Spleen (tissue), 11 donors: Measurements from ENCODE around the gene HDGFL3. TPM values are rescaled to one million over a fixed set of nuclear protein-coding genes. Genes with fewer than 3 reads are reported as not detected.

Experiments used
- DNase-seq: peaks from one replicate; pipeline ENCODE4 v3.0.0-alpha.2; 2020
- H3K27ac ChIP-seq, 8 donors: fragments of 200-600 bp; sonication (generic) in 7 of 8; 1 replicate in 4 of 8; 2 replicates in 4 of 8; pipeline versions ENCODE4 v1.5.0 to v1.8.0; 2016 to 2021; ENCODE audit warnings: inconsistent platforms in 4 of 8, mild to moderate bottlenecking in 4 of 8, moderate library complexity in 1 of 8
- H3K27me3 ChIP-seq, 7 donors: fragments of 200-600 bp; sonication (generic) in 6 of 7; replicated peaks in 1 of 7; 1 replicate in 4 of 7; 2 replicates in 3 of 7; pipeline versions ENCODE4 v1.5.0 to v1.8.0; 2016 to 2021; ENCODE audit warnings: inconsistent platforms in 3 of 7, mild to moderate bottlenecking in 1 of 7
- H3K36me3 ChIP-seq, 6 donors: fragments of 200-600 bp; sonication (generic) in 5 of 6; 1 replicate in 4 of 6; 2 replicates in 2 of 6; pipeline versions ENCODE4 v1.5.0 to v1.8.0; 2016 to 2021; ENCODE audit warnings: inconsistent platforms in 2 of 6
- H3K4me1 ChIP-seq, 6 donors: fragments of 200-600 bp; sonication (generic) in 5 of 6; 1 replicate in 3 of 6; 2 replicates in 3 of 6; pipeline versions ENCODE4 v1.5.0 to v1.8.0; 2016 to 2021; ENCODE audit warnings: inconsistent platforms in 3 of 6
- H3K4me3 ChIP-seq, 8 donors: fragments of 200-600 bp; sonication (generic) in 7 of 8; 1 replicate in 4 of 8; 2 replicates in 4 of 8; pipeline versions ENCODE4 v1.5.0 to v1.8.0; 2016 to 2021; ENCODE audit warnings: inconsistent platforms in 4 of 8, mild to moderate bottlenecking in 4 of 8, moderate library complexity in 2 of 8
- H3K9me3 ChIP-seq, 8 donors: fragments of 200-600 bp; sonication (generic) in 7 of 8; 1 replicate in 4 of 8; 2 replicates in 4 of 8; pipeline versions ENCODE4 v1.5.0 to v1.8.0; 2016 to 2021; ENCODE audit warnings: inconsistent platforms in 4 of 8
- POLR2A ChIP-seq, 3 donors: fragments of 450-650 bp; IDR thresholded peaks; one replicate each; pipeline ENCODE4 v1.5.1; 2017; ENCODE audit warnings: antibody characterized with exemption in 3 of 3, mild to moderate bottlenecking in 1 of 3
- POLR2AphosphoS5 ChIP-seq, 3 donors: sonication (generic); formaldehyde crosslinking; IDR thresholded peaks; one replicate each; pipeline ENCODE4 v1.5.1; 2017; ENCODE audit warnings: antibody characterized with exemption in 3 of 3
- WGBS, 5 donors: extraction: QIAGEN DNeasy Blood & Tissue Kit in 3 of 5; methylation state at CpG; one replicate each; pipeline versions ENCODE4 v1.1.5 to v1.1.7; 2013 to 2018; 5-methylcytosine and 5-hydroxymethylcytosine counted together
- intact Hi-C: fragments of 100-400 bp; cut with DNase I; formaldehyde crosslinking; loops from one replicate; pipeline ENCODE4 v1.15.0; 2023; ENCODE audit warnings: low total_unique reads
- polyA plus RNA-seq, 3 donors: library from polyadenylated mRNA; stranded (reverse); fragments of 200-250 nt; gene quantifications; one replicate each; pipeline ENCODE4 v1.2.1, GENCODE V29; 2013
- total RNA-seq, 7 donors: library from RNA; depleted of rRNA in 3 of 7; stranded (reverse); fragments of >200 nt in 3 of 7; fragmentation: NEBNext Ultra II Directional in 4 of 7; extraction: Animal tissue kit (Norgen Biotek cat#: 25700) in 4 of 7; gene quantifications; one replicate each; pipeline versions ENCODE4 v1.1.0 to v1.2.1, GENCODE V29; 2016 to 2021
- TF ChIP-seq, protein P1 (sequence below), 11 experiments: fragments of 200-600 bp in 7 of 11; fragments of 450-650 bp in 4 of 11; sonication (generic) in 4 of 11; IDR thresholded peaks in 8 of 11; conservative IDR thresholded peaks in 3 of 11; 1 replicate in 7 of 11; 2 replicates in 4 of 11; pipeline versions ENCODE4 v1.4.0 to v1.8.0; 2016 to 2021; ENCODE audit warnings: antibody characterized with exemption in 11 of 11, inconsistent platforms in 4 of 11, mild to moderate bottlenecking in 1 of 11
- donor health status: healthy with polysubstance abuse.
- donor health status: DM: no; HTN: no; CAD: no; lungs with moderate emphysema.
- donor health status: DM: no; HTN: no; CAD: no.
- donor health status: Bipolar disorder and iron deficiency.
- donor health status: healthy.
- donor health status: DM: no; HTN: no; CAD: no.
- donor health status: DM: yes; HTN: yes; CAD: no.

Gene HDGFL3
- total and polyA plus RNA-seq, 10 donors: 4.6 to 35.1 (median 20.6) TPM

DNA sequence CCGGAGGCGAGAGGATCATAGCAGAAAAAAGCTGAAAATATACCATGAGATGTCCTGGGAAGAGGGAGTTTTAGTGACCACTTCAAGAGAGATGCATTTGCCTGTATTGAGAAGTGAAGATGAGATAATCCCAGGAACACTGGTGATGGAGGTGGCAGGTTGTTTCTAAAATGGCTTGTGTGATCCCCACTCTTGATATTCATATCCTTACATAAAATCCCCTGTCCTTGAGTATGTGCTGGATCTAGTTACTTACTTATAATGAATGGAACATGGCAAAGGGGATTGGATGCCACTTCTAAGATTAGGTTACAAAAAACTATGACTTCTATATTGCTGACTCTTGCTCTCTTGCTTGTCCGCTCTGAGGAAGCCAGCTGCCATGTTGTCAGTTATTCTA is 22.1 kb downstream of the HDGFL3 start:
- H3K27ac ChIP-seq: no peak overlapping the region
- intact Hi-C loops: no loop called here
- no peak overlapping the region for H3K4me3 ChIP-seq
- H3K4me1 ChIP-seq: no peaks in the 10 kb centered on the region
- no peaks in the 10 kb centered on the region for H3K36me3 ChIP-seq
- 95 to 100% (median 98%) methylated on average over 3 of the region's 3 CpGs for WGBS, 5 donors
- no peaks in the 10 kb centered on the region for H3K9me3 ChIP-seq
- H3K27me3 ChIP-seq: no peaks in the 10 kb centered on the region
- no peak for DNase-seq
- TF ChIP-seq, protein P1, sequence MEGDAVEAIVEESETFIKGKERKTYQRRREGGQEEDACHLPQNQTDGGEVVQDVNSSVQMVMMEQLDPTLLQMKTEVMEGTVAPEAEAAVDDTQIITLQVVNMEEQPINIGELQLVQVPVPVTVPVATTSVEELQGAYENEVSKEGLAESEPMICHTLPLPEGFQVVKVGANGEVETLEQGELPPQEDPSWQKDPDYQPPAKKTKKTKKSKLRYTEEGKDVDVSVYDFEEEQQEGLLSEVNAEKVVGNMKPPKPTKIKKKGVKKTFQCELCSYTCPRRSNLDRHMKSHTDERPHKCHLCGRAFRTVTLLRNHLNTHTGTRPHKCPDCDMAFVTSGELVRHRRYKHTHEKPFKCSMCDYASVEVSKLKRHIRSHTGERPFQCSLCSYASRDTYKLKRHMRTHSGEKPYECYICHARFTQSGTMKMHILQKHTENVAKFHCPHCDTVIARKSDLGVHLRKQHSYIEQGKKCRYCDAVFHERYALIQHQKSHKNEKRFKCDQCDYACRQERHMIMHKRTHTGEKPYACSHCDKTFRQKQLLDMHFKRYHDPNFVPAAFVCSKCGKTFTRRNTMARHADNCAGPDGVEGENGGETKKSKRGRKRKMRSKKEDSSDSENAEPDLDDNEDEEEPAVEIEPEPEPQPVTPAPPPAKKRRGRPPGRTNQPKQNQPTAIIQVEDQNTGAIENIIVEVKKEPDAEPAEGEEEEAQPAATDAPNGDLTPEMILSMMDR (IDR thresholded peaks at IDR 0.05 in 8 of 11, conservative IDR thresholded peaks at IDR 0.05 in 3 of 11): no peak
- TF ChIP-seq POLR2AphosphoS5 (IDR thresholded peaks at IDR 0.05): no peak
- no peak for TF ChIP-seq POLR2A (IDR thresholded peaks at IDR 0.05)

DNA sequence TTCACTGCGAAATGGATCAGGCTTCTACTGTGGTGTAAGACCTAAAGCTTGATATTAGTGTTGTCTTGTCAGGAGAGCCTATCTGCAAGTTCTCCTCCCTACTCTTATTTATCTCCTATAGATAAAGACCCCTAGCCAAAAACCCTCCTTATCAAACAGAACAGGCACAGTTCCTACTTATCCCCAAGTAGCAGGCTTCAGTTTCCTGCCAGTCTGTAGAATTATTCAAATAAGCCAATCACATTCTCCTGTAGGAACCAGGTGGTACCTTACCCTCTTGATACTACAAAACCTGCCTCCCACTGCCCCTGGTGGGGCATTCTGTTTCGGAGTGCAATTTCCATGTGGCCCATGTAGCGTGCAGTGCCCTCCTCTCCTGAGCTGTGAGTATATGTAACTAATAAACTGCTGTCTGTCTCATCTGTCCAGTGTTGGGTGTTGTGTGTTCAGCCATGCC is 28.7 kb downstream of the HDGFL3 start:
- H3K36me3 ChIP-seq: no peaks in the 10 kb centered on the region
- intact Hi-C loops: no loop called here
- no peaks in the 10 kb centered on the region for H3K9me3 ChIP-seq
- no peak for DNase-seq
- H3K4me1 ChIP-seq: no peaks in the 10 kb centered on the region
- WGBS, 5 donors: 84 to 96% (median 95%) methylated on average over 3 of the region's 3 CpGs
- H3K4me3 ChIP-seq: no peak overlapping the region
- no peak overlapping the region for H3K27ac ChIP-seq
- no peak for TF ChIP-seq POLR2A (IDR thresholded peaks at IDR 0.05)
- TF ChIP-seq, protein P1 (IDR thresholded peaks at IDR 0.05 in 8 of 11, conservative IDR thresholded peaks at IDR 0.05 in 3 of 11): no peak
- no peak for TF ChIP-seq POLR2AphosphoS5 (IDR thresholded peaks at IDR 0.05)
- H3K27me3 ChIP-seq: no peaks in the 10 kb centered on the region

DNA sequence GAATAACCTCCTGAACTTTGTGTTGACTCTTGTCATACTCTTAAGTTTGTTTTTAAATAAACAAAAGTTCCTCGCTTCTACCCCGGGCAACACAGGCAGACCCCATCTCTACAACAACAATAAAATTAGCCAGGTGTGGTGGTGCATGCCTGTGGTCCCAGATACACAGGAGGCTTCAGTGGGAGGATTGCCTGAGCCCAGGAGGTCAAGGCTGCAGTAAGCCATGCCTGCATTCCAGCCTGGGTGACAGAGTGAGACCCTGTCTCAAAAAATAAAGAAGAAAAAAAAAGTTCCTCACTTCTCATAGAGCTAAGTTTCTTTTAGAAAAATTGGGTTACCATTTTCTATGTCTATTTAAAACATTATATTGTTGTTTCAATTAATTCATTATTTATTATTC is 29.2 kb downstream of the HDGFL3 start:
- intact Hi-C loops: no loop called here
- no peaks in the 10 kb centered on the region for H3K4me1 ChIP-seq
- no peaks in the 10 kb centered on the region for H3K9me3 ChIP-seq
- no peak overlapping the region for H3K4me3 ChIP-seq
- H3K27me3 ChIP-seq: no peaks in the 10 kb centered on the region
- no peak overlapping the region for H3K27ac ChIP-seq
- 85 to 97% (median 93%) methylated on average over 2 of the region's 2 CpGs for WGBS, 5 donors
- no peaks in the 10 kb centered on the region for H3K36me3 ChIP-seq
- DNase-seq: no peak
- TF ChIP-seq POLR2AphosphoS5 (IDR thresholded peaks at IDR 0.05) (no peak), POLR2A (IDR thresholded peaks at IDR 0.05) (no peak)
- TF ChIP-seq, protein P1 (IDR thresholded peaks at IDR 0.05 in 8 of 11, conservative IDR thresholded peaks at IDR 0.05 in 3 of 11): no peak

DNA sequence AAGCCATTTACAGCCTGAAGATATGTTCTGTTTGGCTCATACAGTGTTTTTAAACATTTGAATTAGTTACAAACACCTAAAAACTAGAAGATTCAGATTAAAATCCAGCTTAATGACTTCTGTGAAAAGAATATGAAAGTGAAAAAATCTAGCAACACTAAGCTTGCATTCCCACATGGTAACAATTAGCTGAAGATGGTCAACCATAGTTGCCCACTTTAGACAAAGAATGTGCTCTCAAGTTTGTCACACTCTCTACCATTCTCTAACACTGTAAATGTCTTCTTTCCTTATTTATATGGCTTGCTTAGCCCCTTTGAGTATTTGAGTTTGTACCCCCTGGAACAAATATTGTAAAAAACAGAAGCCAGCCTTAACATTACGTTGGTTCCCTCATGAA is 32.7 kb downstream of the HDGFL3 start:
- H3K36me3 ChIP-seq: no peaks in the 10 kb centered on the region
- no peaks in the 10 kb centered on the region for H3K4me1 ChIP-seq
- TF ChIP-seq POLR2A (IDR thresholded peaks at IDR 0.05): no peak
- TF ChIP-seq, protein P1 (IDR thresholded peaks at IDR 0.05 in 8 of 11, conservative IDR thresholded peaks at IDR 0.05 in 3 of 11): no peak
- TF ChIP-seq POLR2AphosphoS5 (IDR thresholded peaks at IDR 0.05): no peak
- H3K27me3 ChIP-seq: no peaks in the 10 kb centered on the region
- H3K27ac ChIP-seq: no peak overlapping the region
- DNase-seq: no peak
- no peaks in the 10 kb centered on the region for H3K9me3 ChIP-seq
- 84 to 92% (median 89%) methylated on average over 1 of the region's 1 CpG for WGBS, 5 donors
- no peak overlapping the region for H3K4me3 ChIP-seq
- intact Hi-C loops: no loop called here
